ENCODE measurements around the gene ASPHD2. TPM values are rescaled to one million over a fixed set of nuclear protein-coding genes. Genes with fewer than 3 reads are reported as not detected.

The ASPHD2 gene
- total RNA-seq, 1 donor from 2014 or later = 4.2 TPM

DNA sequence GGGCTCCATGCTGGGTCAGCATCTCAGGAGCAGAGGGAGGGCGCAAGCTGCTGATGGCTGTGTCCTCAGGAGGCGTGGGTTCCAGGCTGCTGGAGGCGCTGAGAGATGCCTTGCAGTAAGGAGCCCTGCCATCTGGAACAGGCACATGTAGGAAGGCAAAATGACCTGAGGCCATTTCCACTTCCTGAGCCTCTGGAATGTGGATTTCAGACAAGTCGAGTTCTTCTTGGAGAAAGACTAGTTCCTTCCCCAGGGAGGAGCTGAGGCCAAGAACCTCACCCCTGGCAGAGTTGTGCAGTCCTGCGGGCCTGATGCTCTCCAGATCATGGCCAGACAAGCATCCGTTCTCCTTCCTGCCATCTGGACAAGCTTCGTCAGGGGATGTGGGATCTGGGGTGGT lies 35.3 kb downstream of the ASPHD2 start:
- Mint-ChIP-seq H3K36me3 (ENCODE audit: insufficient read depth) (peaks cover 11% of the 10 kb centered on the region), H3K9me3 (ENCODE audit: low read depth) (no peaks in the 10 kb centered on the region), H3K27me3 (no peaks in the 10 kb centered on the region), H3K27ac (no peak overlapping the region), H3K4me3 (ENCODE audit: low read depth) (no peak overlapping the region), H3K4me1 (ENCODE audit: low read depth) (no peaks in the 10 kb centered on the region)
- no peak for DNase-seq (ENCODE audit: low spot score, unreplicated experiment)
- TF ChIP-seq, protein P1, sequence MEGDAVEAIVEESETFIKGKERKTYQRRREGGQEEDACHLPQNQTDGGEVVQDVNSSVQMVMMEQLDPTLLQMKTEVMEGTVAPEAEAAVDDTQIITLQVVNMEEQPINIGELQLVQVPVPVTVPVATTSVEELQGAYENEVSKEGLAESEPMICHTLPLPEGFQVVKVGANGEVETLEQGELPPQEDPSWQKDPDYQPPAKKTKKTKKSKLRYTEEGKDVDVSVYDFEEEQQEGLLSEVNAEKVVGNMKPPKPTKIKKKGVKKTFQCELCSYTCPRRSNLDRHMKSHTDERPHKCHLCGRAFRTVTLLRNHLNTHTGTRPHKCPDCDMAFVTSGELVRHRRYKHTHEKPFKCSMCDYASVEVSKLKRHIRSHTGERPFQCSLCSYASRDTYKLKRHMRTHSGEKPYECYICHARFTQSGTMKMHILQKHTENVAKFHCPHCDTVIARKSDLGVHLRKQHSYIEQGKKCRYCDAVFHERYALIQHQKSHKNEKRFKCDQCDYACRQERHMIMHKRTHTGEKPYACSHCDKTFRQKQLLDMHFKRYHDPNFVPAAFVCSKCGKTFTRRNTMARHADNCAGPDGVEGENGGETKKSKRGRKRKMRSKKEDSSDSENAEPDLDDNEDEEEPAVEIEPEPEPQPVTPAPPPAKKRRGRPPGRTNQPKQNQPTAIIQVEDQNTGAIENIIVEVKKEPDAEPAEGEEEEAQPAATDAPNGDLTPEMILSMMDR (IDR thresholded peaks at IDR 0.05; ENCODE audit: unreplicated experiment) = no peak

GRCh38 chr22:26466196-26466595 lies 37.1 kb downstream of the ASPHD2 start:
- H3K27ac Mint-ChIP-seq = no peak overlapping the region
- H3K27me3 Mint-ChIP-seq = no peaks in the 10 kb centered on the region
- H3K4me3 Mint-ChIP-seq (ENCODE audit: low read depth) = no peak overlapping the region
- DNase-seq (ENCODE audit: low spot score, unreplicated experiment) = no peak
- H3K4me1 Mint-ChIP-seq (ENCODE audit: low read depth) = no peaks in the 10 kb centered on the region
- peaks cover 15% of the 10 kb centered on the region for H3K36me3 Mint-ChIP-seq (ENCODE audit: insufficient read depth)
- H3K9me3 Mint-ChIP-seq (ENCODE audit: low read depth) = no peaks in the 10 kb centered on the region
- TF ChIP-seq, protein P1 (IDR thresholded peaks at IDR 0.05; ENCODE audit: unreplicated experiment) = no peak

- TF ChIP-seq, protein P1 (IDR thresholded peaks at IDR 0.05; ENCODE audit: unreplicated experiment) = no peak
- Mint-ChIP-seq H3K36me3 (ENCODE audit: insufficient read depth) (peaks cover 20% of the 10 kb centered on the region), H3K9me3 (ENCODE audit: low read depth) (no peaks in the 10 kb centered on the region), H3K27ac (no peak overlapping the region), H3K27me3 (no peaks in the 10 kb centered on the region), H3K4me3 (ENCODE audit: low read depth) (no peak overlapping the region), H3K4me1 (ENCODE audit: low read depth) (no peaks in the 10 kb centered on the region)
- DNase-seq (ENCODE audit: low spot score, unreplicated experiment) = no peak
These were observed 41.7 kb downstream of the ASPHD2 start for GRCh38 chr22:26470807-26471206.

DNA sequence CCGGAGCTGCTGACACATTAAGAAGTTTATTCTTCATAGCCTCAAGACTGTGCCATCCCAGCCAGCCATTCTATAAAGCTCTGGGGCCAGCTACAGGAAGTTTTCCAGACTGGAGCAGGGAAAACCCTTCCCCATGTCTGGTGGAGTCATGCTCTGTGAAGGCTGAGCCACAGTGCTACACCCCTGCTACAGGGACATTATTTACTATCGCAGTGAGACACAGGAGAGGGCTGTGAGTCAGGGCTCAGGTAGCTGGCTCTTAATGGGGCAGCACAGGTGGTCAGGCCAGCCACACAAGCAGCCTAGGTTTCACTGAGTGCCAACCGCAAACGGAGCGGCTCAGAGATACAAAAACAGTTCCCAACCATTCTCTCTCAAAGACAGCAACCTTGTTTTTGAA lies 42.5 kb downstream of the ASPHD2 start:
- DNase-seq (ENCODE audit: low spot score, unreplicated experiment) = no peak
- Mint-ChIP-seq H3K36me3 (ENCODE audit: insufficient read depth) (peaks cover 22% of the 10 kb centered on the region), H3K9me3 (ENCODE audit: low read depth) (no peaks in the 10 kb centered on the region), H3K4me1 (ENCODE audit: low read depth) (no peaks in the 10 kb centered on the region), H3K27me3 (no peaks in the 10 kb centered on the region), H3K27ac (no peak overlapping the region), H3K4me3 (ENCODE audit: low read depth) (no peak overlapping the region)
- TF ChIP-seq, protein P1 (IDR thresholded peaks at IDR 0.05; ENCODE audit: unreplicated experiment) = no peak

DNA sequence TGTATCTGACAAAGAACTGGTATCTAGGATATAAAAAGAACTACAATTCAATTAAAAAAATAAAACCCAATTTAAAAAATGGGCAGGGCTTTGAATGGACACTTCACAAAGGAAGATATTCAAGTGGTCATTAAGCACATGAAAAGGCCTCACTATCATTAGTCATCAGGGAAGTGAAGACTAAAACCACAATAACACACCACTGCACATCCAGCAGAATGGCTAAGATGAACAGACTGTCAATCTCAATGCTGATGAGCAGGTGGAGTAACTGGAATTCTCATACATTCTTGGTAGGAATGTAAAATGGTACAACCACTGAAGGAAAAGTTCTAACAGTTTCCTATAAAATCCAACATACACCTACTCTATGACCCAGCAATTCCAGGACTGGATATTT lies 45.6 kb downstream of the ASPHD2 start:
- Mint-ChIP-seq H3K4me3 (ENCODE audit: low read depth) (no peak overlapping the region), H3K36me3 (ENCODE audit: insufficient read depth) (peaks cover 26% of the 10 kb centered on the region), H3K27ac (no peak overlapping the region), H3K9me3 (ENCODE audit: low read depth) (no peaks in the 10 kb centered on the region), H3K27me3 (no peaks in the 10 kb centered on the region), H3K4me1 (ENCODE audit: low read depth) (peaks cover 5% of the 10 kb centered on the region)
- no peak for DNase-seq (ENCODE audit: low spot score, unreplicated experiment)
- TF ChIP-seq, protein P1 (IDR thresholded peaks at IDR 0.05; ENCODE audit: unreplicated experiment) = no peak
